ENCODE measurements around the gene PITRM1. TPM values are rescaled to one million over a fixed set of nuclear protein-coding genes. Genes with fewer than 3 reads are reported as not detected.

The PITRM1 gene
- polyA plus RNA-seq, 1 of the 3 experiments (the other 2 are of a cell fraction) = 79.6 TPM

DNA sequence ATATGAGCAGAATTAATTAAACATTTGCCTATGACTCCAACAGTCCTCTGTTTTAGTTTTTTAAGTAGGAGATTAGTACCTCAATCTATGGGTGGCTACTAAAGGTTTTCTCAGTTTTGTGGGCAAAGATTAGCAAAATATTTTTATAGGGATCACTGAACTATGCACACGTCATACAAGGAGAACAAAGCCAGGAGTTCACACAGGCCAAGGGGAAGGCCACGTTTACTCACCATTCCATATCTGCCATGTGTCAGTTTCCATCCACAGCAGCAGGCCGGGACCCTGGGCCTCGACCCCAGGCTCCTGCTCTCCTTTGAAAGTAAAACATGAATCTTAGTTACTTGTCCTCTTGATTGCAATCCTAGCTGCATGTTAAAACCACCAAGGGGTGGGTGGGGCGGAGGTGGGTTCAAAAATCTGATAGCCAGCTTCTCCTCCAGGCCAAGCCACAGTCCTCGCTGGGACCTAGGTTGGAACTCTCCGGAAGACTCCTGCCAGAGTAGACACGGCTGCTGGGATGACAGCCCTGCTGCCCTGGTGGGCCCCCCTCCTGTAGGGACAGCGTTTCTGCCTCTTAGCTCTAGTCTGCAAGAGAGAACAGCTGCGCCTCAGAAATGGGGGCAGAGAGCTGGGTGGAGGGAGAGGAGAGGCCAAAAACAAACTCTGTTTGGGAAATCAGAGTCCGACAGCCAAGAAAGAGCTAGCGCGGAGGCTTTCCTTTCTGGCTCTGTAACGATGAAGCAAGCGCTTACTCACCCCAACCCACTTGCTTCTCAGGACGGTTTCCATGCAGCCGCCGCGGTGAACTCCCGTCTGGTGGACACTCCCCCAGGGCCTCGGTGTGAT lies 35.6 kb downstream of the PITRM1 start:
- Histone ChIP-seq H3K4me3 (ENCODE audit: low read depth in 2 of 2, low read length in 1 of 2) (no peak overlapping the region), H4K20me1 (ENCODE audit: insufficient read depth) (no peaks in the 10 kb centered on the region), H3K4me2 (no peak overlapping the region), H3K9me2 (no peaks in the 10 kb centered on the region), H3K9me3 (no peaks in the 10 kb centered on the region), H3K79me2 (ENCODE audit: insufficient read depth) (no peaks in the 10 kb centered on the region), H3K9ac (no peak overlapping the region), H3F3A (replicated peaks; ENCODE audit: insufficient read depth) (peaks cover 42% of the 10 kb centered on the region), H3K27ac (ENCODE audit: low read depth in 2 of 2, low read length in 1 of 2) (no peak overlapping the region), H3K27me3 (ENCODE audit: insufficient read depth) (no peaks in the 10 kb centered on the region), H3K36me3 (replicated peaks in 1 of 2; ENCODE audit: control insufficient read depth in 1 of 2, insufficient read depth in 2 of 2, low read length in 1 of 2) (peaks cover 82 to 95% of the 10 kb centered on the region in 2 experiments), H2AFZ (ENCODE audit: low read depth) (no peak overlapping the region), H3K4me1 (ENCODE audit: control insufficient read depth in 1 of 2, insufficient read depth in 2 of 2, low read depth in 1 of 2, low read length in 1 of 2) (no peaks in the 10 kb centered on the region)
- POLR2A ChIA-PET = no interaction called here
- TF ChIP-seq MXI1 (IDR thresholded peaks at IDR 0.05; ENCODE audit: low read depth, low read length) (no peak), SIN3A (IDR thresholded peaks at IDR 0.05; ENCODE audit: borderline replicate concordance, low read depth, low read length) (no peak)
- CTCF ChIA-PET = interaction anchor here (1.3 kb wide), 1 partner anchor 29 kb away, joined by 3 read pairs; no protein-coding TSS in a partner anchor
- 79% methylated on average over 14 of the region's 21 CpGs for WGBS (ENCODE audit: low lambda C conversion rate)
- no peak for DNase-seq

- no peaks in the 10 kb centered on the region for H3K4me1 ChIP-seq (ENCODE audit: control insufficient read depth in 1 of 2, insufficient read depth in 2 of 2, low read depth in 1 of 2, low read length in 1 of 2)
- 96% methylated on average over 14 of the region's 14 CpGs for WGBS (ENCODE audit: low lambda C conversion rate)
- H3K27me3 ChIP-seq (ENCODE audit: insufficient read depth) = no peaks in the 10 kb centered on the region
- H3K4me2 ChIP-seq = no peak overlapping the region
- TF ChIP-seq MEF2A (IDR thresholded peaks at IDR 0.05; ENCODE audit: borderline replicate concordance, low read depth) (no peak), FOXJ3 (CRISPR knock-in tag; IDR thresholded peaks at IDR 0.05) (no peak), IRF3 (IDR thresholded peaks at IDR 0.05; ENCODE audit: low read depth, low read length) (no peak), JUND (IDR thresholded peaks at IDR 0.05) (no peak), GATA2 (CRISPR knock-in tag; IDR thresholded peaks at IDR 0.05) (no peak), ELF1 (IDR thresholded peaks at IDR 0.05) (no peak), GABPA (IDR thresholded peaks at IDR 0.05; ENCODE audit: low read depth) (no peak), RCOR1 (IDR thresholded peaks at IDR 0.05; ENCODE audit: low read length) (no peak), USF2 (IDR thresholded peaks at IDR 0.05; ENCODE audit: borderline replicate concordance, low read depth, low read length) (no peak), EP300 (IDR thresholded peaks at IDR 0.05; ENCODE audit: borderline replicate concordance in 1 of 2, low read depth in 1 of 2, low read length in 1 of 2) (no peak), USF1 (IDR thresholded peaks at IDR 0.05; ENCODE audit: borderline replicate concordance, low read depth) (no peak), CTCF (IDR thresholded peaks at IDR 0.05) (no peak)
- TF ChIP-seq, protein P1, sequence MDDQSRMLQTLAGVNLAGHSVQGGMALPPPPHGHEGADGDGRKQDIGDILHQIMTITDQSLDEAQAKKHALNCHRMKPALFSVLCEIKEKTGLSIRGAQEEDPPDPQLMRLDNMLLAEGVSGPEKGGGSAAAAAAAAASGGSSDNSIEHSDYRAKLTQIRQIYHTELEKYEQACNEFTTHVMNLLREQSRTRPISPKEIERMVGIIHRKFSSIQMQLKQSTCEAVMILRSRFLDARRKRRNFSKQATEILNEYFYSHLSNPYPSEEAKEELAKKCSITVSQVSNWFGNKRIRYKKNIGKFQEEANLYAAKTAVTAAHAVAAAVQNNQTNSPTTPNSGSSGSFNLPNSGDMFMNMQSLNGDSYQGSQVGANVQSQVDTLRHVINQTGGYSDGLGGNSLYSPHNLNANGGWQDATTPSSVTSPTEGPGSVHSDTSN (IDR thresholded peaks at IDR 0.05) = no peak
- H3K9ac ChIP-seq = no peak overlapping the region
- ChIA-PET CTCF (interaction anchor here (1.3 to 1.4 kb wide), 2 partner anchors 17 to 28 kb away, joined by 3 read pairs; no protein-coding TSS in a partner anchor), POLR2A (no interaction called here)
- no peaks in the 10 kb centered on the region for H3K79me2 ChIP-seq (ENCODE audit: insufficient read depth)
- H3K4me3 ChIP-seq (ENCODE audit: low read depth in 2 of 2, low read length in 1 of 2) = no peak overlapping the region
- H3F3A ChIP-seq (replicated peaks; ENCODE audit: insufficient read depth) = peaks cover 46% of the 10 kb centered on the region
- H3K27ac ChIP-seq (ENCODE audit: low read depth in 2 of 2, low read length in 1 of 2) = no peak overlapping the region
- H2AFZ ChIP-seq (ENCODE audit: low read depth) = no peak overlapping the region
- H3K9me3 ChIP-seq = no peaks in the 10 kb centered on the region
- H3K36me3 ChIP-seq (replicated peaks in 1 of 2; ENCODE audit: control insufficient read depth in 1 of 2, insufficient read depth in 2 of 2, low read length in 1 of 2) = peaks cover 86 to 92% of the 10 kb centered on the region in 2 experiments
- H3K9me2 ChIP-seq = no peaks in the 10 kb centered on the region
- no peak for DNase-seq
- H4K20me1 ChIP-seq (ENCODE audit: insufficient read depth) = no peaks in the 10 kb centered on the region
Measured at GRCh38 chr10:3136336-3136735, 36.2 kb downstream of the PITRM1 start.
